Peyer's patch (tissue), 4 donors: Measurements from ENCODE around the gene HGD.

Source experiments
- CTCF ChIP-seq, 6 experiments: fragments of 450-650 bp in 4 of 6; fragments of 200-600 bp in 2 of 6; sonication (generic) in 1 of 6; IDR thresholded peaks; one replicate each; pipeline ENCODE4 v1.5.1; 2017 to 2019; ENCODE audit warnings: antibody characterized with exemption in 6 of 6, mild to moderate bottlenecking in 3 of 6, moderate library complexity in 1 of 6
- POLR2A ChIP-seq, 2 donors: fragments of 450-650 bp; IDR thresholded peaks; one replicate each; pipeline ENCODE4 v1.5.1; 2017; ENCODE audit warnings: antibody characterized with exemption in 2 of 2, mild to moderate bottlenecking in 2 of 2, moderate library complexity in 2 of 2

- TF ChIP-seq CTCF (IDR thresholded peaks at IDR 0.05), result no peak
- TF ChIP-seq POLR2A (IDR thresholded peaks at IDR 0.05), result no peak
Measured at GRCh38 chr3:120652896-120653545, 29.0 kb downstream of the HGD start.
